Activated CD8-positive, alpha-beta memory T cell treated with anti-CD3 and anti-CD28 coated beads, Interleukin-2, amount 50 U/mL, for 24 hours (primary cell): ENCODE results near the gene HIPK2.

Source experiments
- DNase-seq: peaks from one replicate; pipeline ENCODE4 v3.0.0-alpha.2; 2020; ENCODE audit errors: extremely low read depth

The HIPK2 gene

GRCh38 chr7:139777948-139778841, at the start of gene HIPK2:
HIPK2 (minus strand) TSS chr7:139777998; CDS start chr7:139777623, 375 bp downstream.
- no peak for DNase-seq

GRCh38 chr7:139827042-139827441, 49.2 kb upstream of the HIPK2 start:
- no peak for DNase-seq

DNA sequence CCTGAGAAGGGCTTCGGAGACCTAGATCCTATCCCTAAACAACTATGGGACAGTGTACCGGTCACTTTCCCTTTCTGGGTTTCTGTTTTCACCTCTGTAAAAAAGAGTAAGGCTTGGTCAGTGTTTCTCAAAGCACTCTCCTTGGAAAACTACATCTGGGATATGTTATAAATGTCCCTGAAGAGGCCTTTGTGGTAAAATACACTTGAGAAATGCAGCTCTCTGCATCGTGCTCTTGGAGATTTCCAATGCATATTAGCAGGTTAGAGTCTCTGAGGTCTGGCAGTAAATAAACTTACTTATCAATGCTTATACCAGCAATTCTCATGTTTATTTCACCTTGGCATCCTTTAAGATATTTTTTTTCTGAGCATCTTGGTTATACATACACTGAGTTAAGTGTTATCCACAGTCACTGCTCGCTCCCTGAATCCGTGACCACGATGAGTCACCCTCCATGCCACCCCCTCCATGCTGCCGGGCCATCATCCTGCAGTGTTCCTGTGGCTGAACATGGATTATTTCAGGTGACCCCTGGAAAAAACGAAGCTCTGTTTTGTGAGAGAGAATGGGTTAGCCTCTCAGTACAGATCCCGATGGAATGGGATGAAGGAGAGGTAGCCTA, 48.0 kb upstream of the HIPK2 start:
- DNase-seq: no peak

- DNase-seq: no peak
Measured at GRCh38 chr7:139823959-139824521, 46.2 kb upstream of the HIPK2 start.

GRCh38 chr7:139822855-139823254, 45.1 kb upstream of the HIPK2 start:
- DNase-seq: no peak

- no peak for DNase-seq
Measured at GRCh38 chr7:139821349-139822105, 43.7 kb upstream of the HIPK2 start.

DNA sequence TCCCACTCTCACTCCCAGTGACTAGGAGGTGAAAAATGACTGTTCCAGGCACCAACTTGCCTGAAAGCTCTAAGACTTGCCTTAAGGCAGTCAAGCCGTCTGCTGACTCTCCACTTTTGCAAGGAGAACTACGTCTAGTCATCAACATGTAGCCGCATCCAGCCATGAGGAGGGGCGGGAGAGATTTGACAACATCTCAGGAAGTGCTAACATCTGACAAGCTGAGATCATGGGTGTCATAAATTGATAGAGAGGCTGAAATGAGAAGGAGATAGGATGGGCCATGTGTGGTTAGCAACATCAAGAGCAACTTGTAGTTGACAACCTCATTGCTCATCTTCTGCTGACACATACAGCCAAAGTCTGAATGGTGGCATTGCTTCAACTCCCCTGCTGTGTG, 42.3 kb upstream of the HIPK2 start:
- no peak for DNase-seq

DNA sequence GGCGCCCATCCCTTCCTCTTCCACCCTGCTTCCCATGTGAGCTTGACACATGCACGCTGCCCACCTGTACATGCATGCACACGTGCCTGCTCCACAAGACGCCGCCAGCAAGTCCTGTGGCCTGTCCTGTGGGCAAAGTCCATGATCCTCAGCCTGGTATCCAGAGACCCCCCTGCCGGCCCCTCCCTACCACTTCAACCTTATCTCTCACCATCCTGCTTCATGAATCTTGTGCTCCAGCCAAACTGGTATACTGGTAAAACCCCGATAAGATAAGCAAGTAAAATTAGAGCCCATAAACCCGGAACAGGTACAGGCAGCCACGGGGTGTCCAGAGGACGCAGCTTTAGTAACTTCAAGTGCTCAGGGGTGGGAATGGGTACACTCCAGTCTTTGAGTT, 39.5 kb upstream of the HIPK2 start:
- DNase-seq: no peak

DNA sequence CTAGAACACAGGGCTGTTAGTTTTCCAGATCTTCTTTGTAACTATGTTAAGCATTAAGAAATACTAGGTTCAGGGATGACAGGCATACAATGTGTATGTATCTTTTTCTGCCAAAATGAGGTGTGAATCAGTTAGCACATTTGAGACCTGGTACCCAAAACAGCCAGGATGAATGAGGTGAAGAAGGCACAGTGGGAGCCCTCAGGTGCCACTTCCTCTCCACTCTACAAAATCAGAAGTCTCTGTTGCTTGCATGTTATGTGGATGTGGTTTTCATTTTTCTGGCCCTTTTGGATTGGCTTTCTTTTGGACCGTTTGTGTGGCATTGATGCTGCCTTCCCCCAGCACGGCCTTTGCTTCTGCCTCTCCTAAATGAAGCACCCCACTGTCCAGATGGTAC, 35.9 kb upstream of the HIPK2 start:
- no peak for DNase-seq

DNA sequence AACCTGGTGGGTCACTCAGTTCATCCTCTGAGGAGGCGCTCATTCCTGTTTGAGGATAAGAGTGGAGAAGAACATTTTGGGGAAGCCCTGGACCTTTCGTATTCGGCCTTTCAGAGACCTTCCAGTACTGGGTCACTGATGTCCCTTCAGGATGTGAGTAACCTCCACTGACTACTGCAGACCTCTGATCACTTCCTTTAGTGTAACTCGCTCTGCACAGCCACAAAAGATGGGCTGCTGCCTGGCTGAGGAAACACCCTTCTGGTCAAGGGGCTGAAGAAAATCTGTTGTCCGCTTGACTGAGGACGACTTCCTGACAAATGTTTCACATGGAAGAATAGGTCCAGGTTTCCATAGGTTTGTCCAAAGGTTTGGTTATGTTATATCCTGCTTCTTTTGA, 35.4 kb upstream of the HIPK2 start:
- no peak for DNase-seq

GRCh38 chr7:139811066-139811465, 33.3 kb upstream of the HIPK2 start:
- no peak for DNase-seq

DNA sequence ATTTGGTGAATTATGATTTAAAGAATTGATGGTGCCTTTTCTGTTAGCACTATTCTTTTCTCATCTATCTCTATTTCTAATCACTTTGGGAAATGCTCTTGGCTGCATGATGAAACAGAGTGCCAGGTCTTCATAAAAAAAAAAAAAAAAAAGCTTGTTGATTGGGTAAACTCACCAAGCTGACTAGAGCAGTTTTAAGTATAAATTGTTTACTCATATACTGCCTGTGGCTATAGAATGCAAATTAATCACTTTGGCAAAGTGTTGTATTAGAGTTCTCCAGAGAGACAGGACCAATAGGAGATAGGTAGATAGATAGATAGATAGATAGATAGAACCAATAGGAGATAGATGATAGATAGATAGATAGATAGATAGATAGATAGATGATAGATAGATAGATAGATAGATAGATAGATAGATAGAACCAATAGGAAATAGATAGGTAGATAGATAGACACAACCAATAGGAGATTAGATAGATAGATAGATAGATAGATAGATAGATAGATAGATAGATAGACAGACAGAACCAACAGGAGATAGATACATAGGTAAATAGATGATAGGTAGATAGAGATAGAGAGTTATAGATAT, 31.1 kb upstream of the HIPK2 start:
- DNase-seq: no peak

GRCh38 chr7:139808427-139808826, 30.6 kb upstream of the HIPK2 start:
- DNase-seq: no peak

- DNase-seq: no peak
Measured at GRCh38 chr7:139807009-139807408, 29.2 kb upstream of the HIPK2 start.

- DNase-seq: no peak
Measured at GRCh38 chr7:139804571-139804970, 26.8 kb upstream of the HIPK2 start.

DNA sequence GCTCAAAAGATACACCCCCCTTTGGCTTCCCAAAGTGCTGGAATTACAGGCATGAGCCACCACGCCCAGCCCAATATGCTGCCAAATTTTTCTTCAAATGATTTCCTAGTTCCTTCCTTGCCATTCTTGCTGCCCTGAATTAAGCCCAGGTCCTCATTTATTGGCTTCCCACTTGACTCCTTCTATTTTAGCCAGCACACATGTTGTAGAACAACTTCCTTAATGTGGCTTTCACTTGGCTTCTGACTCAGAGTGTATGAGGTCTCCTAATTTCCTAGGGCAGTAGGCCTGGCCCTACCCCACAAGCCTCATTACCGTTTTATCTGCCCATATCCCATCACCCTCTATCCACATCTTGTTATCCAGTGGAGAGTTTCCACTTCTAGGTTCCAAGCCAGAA, 21.8 kb upstream of the HIPK2 start:
- no peak for DNase-seq

DNA sequence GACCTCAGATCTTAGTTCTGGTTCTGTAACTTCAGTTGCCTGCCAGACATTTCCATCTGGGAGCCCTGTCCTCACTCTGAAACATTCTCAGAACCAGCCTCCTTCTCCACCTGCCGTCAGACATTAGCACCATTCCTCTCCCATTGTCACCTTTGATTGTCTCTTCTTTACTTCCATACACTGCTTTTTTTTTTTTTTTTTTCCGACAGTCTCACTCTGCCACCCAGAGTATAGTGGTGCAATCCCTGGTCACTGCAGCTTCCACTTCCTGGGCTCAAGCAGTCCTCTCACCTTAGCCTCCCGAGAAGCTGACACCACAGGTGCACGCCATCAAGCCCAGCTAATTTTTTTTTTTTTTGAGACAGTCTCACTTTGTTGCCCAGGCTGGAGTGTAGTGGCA, 21.1 kb upstream of the HIPK2 start:
- no peak for DNase-seq

- no peak for DNase-seq
Measured at GRCh38 chr7:139798221-139798620, 20.4 kb upstream of the HIPK2 start.

DNA sequence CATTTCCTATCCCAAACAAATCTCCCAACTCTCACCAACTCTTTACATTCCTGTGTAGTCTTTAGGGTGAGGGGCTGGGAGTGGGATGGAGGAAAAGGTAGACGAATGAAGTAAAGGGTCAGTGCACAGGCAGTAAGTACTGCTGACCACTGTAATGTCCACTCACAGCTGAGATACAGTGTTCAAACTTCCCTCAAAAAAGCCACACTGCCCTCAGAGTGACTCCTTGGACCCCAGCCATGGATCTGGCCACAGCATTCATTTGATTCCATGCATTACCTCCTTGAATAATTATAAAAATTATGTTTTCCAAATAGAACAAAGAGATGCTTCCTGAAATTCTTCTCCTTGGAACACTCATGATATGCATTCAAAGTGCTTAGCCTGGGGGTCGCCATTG, 19.8 kb upstream of the HIPK2 start:
- no peak for DNase-seq

DNA sequence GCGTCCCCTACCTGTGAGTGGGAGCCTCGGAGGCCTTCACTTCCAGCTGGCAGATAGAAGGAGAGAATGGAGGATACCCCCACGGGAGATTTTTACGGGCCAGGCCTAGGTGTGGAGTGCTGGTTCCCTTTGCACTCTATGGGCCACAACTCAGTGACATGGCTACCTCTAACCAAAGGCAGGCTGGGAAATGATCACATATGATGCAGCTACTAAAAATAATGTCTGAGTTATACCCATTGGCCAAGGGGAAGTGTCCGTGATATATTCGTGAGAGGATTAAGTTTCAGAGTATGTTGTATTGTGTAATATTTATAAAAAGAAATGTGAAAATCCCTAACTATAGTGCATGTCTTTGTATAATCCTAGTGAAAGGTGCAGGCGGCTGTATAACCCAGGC, 13.5 kb upstream of the HIPK2 start:
- no peak for DNase-seq

DNA sequence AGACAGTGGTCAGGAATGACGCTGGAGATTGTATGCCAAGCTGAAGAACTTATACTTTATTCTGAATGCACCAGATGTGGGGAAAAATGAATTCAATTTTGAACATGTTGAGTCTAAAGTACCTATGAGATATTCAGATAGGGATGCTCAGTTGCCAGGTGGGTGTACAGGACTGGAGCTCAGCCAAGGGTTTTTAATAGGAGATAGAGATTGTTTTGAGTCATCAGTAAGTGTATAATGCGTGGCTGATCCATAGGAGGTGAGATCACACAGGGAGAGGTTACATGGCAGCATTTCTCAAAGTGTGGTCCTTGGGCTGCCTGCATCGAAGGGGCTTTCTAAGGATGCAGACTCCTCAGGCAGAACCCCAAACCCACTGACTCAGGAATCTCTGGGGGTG, 6.8 kb upstream of the HIPK2 start:
- DNase-seq: no peak
